Common myeloid progenitor, CD34-positive (primary cell): ENCODE data around the gene DOK3.
A peak's percentile ranks its signal among the peaks of the same experiment; 100 is the strongest.

Experiments
- CTCF ChIA-PET: fragments of 350-600 bp; sonication (Branson Sonifier 250); formaldehyde crosslinking; loops from one replicate; lab custom pipeline; 2021; ENCODE audit warnings: antibody characterized with exemption; lab: Charles Lee
- POLR2A ChIA-PET: fragments of 350-600 bp; sonication (Branson Sonifier 250); formaldehyde crosslinking; loops from one replicate; lab custom pipeline; 2021; ENCODE audit warnings: antibody characterized with exemption; lab: Charles Lee
- DNase-seq, 3 donors: peaks; one replicate each; pipeline versions ENCODE4 v3.0.0 to v3.0.0-alpha.2; 2013
- H3K27ac ChIP-seq, 2 experiments: 1 replicate in 1 of 2; 2 replicates in 1 of 2; pipeline ENCODE4 v1.7.0; 2013; ENCODE audit warnings: inconsistent platforms in 2 of 2, low read length in 2 of 2, mild to moderate bottlenecking in 2 of 2, low read depth in 1 of 2, moderate library complexity in 1 of 2; ENCODE audit not compliant: severe bottlenecking in 2 of 2, insufficient read depth in 1 of 2, poor library complexity in 1 of 2
- H3K27me3 ChIP-seq, 5 experiments: replicated peaks in 2 of 5; 1 replicate in 3 of 5; 2 replicates in 2 of 5; pipeline versions ENCODE4 v1.6.1 to v1.7.0; 2013; ENCODE audit warnings: low read length in 4 of 5, mild to moderate bottlenecking in 2 of 5, moderate library complexity in 2 of 5, inconsistent platforms in 1 of 5; ENCODE audit not compliant: insufficient read depth in 5 of 5, control insufficient read depth in 4 of 5
- H3K36me3 ChIP-seq, 4 experiments: 1 replicate in 2 of 4; 2 replicates in 2 of 4; pipeline versions ENCODE4 v1.6.1 to v1.7.0; 2013; ENCODE audit warnings: low read length in 3 of 4, control low read depth in 1 of 4, mild to moderate bottlenecking in 1 of 4; ENCODE audit not compliant: control insufficient read depth in 4 of 4, insufficient read depth in 4 of 4
- H3K4me1 ChIP-seq, 4 experiments: 1 replicate in 3 of 4; 2 replicates in 1 of 4; pipeline versions ENCODE4 v1.6.1 to v1.7.1; 2013; ENCODE audit warnings: low read length in 3 of 4, mild to moderate bottlenecking in 3 of 4, control low read depth in 1 of 4, inconsistent platforms in 1 of 4, moderate library complexity in 1 of 4; ENCODE audit not compliant: control insufficient read depth in 4 of 4, insufficient read depth in 4 of 4; ENCODE audit errors: control extremely low read depth in 1 of 4
- H3K4me3 ChIP-seq, 7 experiments: 1 replicate in 4 of 7; 2 replicates in 3 of 7; pipeline versions ENCODE4 v1.5.1 to v1.7.0; 2013; ENCODE audit warnings: mild to moderate bottlenecking in 7 of 7, low read length in 6 of 7, moderate library complexity in 6 of 7, inconsistent platforms in 2 of 7, low read depth in 2 of 7, control low read depth in 1 of 7; ENCODE audit not compliant: insufficient read depth in 4 of 7, control insufficient read depth in 1 of 7; ENCODE audit errors: extremely low read depth in 1 of 7
- H3K9me3 ChIP-seq, 5 experiments: 1 replicate in 4 of 5; 2 replicates in 1 of 5; pipeline versions ENCODE4 v1.6.1 to v1.7.1; 2013; ENCODE audit warnings: low read length in 4 of 5, mild to moderate bottlenecking in 2 of 5, inconsistent platforms in 1 of 5, low read depth in 1 of 5, moderate library complexity in 1 of 5; ENCODE audit not compliant: control insufficient read depth in 4 of 5, insufficient read depth in 2 of 5; ENCODE audit errors: control extremely low read depth in 1 of 5
- WGBS: methylation state at CpG from one replicate; pipeline ENCODE4 v1.1.5; 2013; ENCODE audit not compliant: insufficient coverage; 5-methylcytosine and 5-hydroxymethylcytosine counted together

Gene DOK3

GRCh38 chr5:177515580-177515979 lies 6.0 kb upstream of the DOK3 start:
- peak in 2 of 3 donors; percentile 18 to 26 for DNase-seq
- POLR2A ChIA-PET, result no interaction called here
- Histone ChIP-seq H3K36me3 (peaks cover 0 to 68% (median 55%) of the 10 kb centered on the region in 4 experiments), H3K9me3 (no peaks in the 10 kb centered on the region), H3K4me3 (peak overlapping the region in 6 of 7 experiments; percentile 83 to 99 (median 94)), H3K27ac (peak overlapping the region in 1 of 2 experiments; percentile 83), H3K4me1 (peaks cover 10 to 44% (median 36%) of the 10 kb centered on the region in 4 experiments), H3K27me3 (no peaks in the 10 kb centered on the region)
- CTCF ChIA-PET, result interaction anchor here (0.8 to 1.8 kb wide), 8 partner anchors 9 to 126 kb away, joined by 3 to 9 read pairs (median 4); no protein-coding TSS in a partner anchor
- 72% methylated on average over 6 of the region's 7 CpGs for WGBS

- ChIA-PET POLR2A (no interaction called here), CTCF (interaction anchor here (1.1 to 1.6 kb wide), 4 partner anchors 11 to 132 kb away, joined by 3 to 6 read pairs (median 3); no protein-coding TSS in a partner anchor)
- WGBS, result 95% methylated on average over 11 of the region's 11 CpGs
- Histone ChIP-seq H3K27ac (no peak overlapping the region), H3K4me3 (no peak overlapping the region), H3K9me3 (no peaks in the 10 kb centered on the region), H3K4me1 (peaks cover 10 to 47% (median 44%) of the 10 kb centered on the region in 4 experiments), H3K27me3 (no peaks in the 10 kb centered on the region), H3K36me3 (peaks cover 0 to 58% (median 50%) of the 10 kb centered on the region in 4 experiments)
- DNase-seq, result no peak
Measured at GRCh38 chr5:177514541-177514940, 4.9 kb upstream of the DOK3 start.

GRCh38 chr5:177513500-177513899 lies 3.9 kb upstream of the DOK3 start:
- Histone ChIP-seq H3K36me3 (peaks cover 0 to 53% (median 47%) of the 10 kb centered on the region in 4 experiments), H3K27ac (no peak overlapping the region), H3K9me3 (no peaks in the 10 kb centered on the region), H3K4me1 (peaks cover 10 to 54% (median 48%) of the 10 kb centered on the region in 4 experiments), H3K27me3 (no peaks in the 10 kb centered on the region), H3K4me3 (no peak overlapping the region)
- POLR2A ChIA-PET, result no interaction called here
- DNase-seq, result no peak
- CTCF ChIA-PET, result interaction anchor here (1.2 to 1.6 kb wide), 2 partner anchors 33 to 131 kb away, joined by 3 read pairs; no protein-coding TSS in a partner anchor
- over 99% methylated on average over 15 of the region's 15 CpGs for WGBS

GRCh38 chr5:177512736-177513380 lies 3.2 kb upstream of the DOK3 start:
- no peak for DNase-seq
- Histone ChIP-seq H3K4me3 (no peak overlapping the region), H3K27me3 (no peaks in the 10 kb centered on the region), H3K9me3 (no peaks in the 10 kb centered on the region), H3K27ac (no peak overlapping the region), H3K4me1 (peaks cover 10 to 60% (median 54%) of the 10 kb centered on the region in 4 experiments), H3K36me3 (peaks cover 0 to 53% (median 47%) of the 10 kb centered on the region in 4 experiments)
- ChIA-PET CTCF (no interaction called here), POLR2A (no interaction called here)
- WGBS, result 91% methylated on average over 12 of the region's 16 CpGs

- POLR2A ChIA-PET, result interaction anchor here (0.6 kb wide), 1 partner anchor 34 kb away, joined by 3 read pairs; no protein-coding TSS in a partner anchor
- no peak overlapping the region for H3K4me3 ChIP-seq
- H3K36me3 ChIP-seq, result peaks cover 0 to 58% (median 48%) of the 10 kb centered on the region in 4 experiments
Measured at GRCh38 chr5:177511796-177512675, 2.4 kb upstream of the DOK3 start.

GRCh38 chr5:177511181-177511580 lies 1.6 kb upstream of the DOK3 start:
- Histone ChIP-seq H3K4me3 (no peak overlapping the region), H3K4me1 (peaks cover 10 to 60% (median 58%) of the 10 kb centered on the region in 4 experiments), H3K27me3 (no peaks in the 10 kb centered on the region), H3K9me3 (no peaks in the 10 kb centered on the region), H3K27ac (peak overlapping the region; percentile 58 to 82), H3K36me3 (peaks cover 0 to 60% (median 50%) of the 10 kb centered on the region in 4 experiments)
- CTCF ChIA-PET, result interaction anchor here (1.2 to 12.3 kb wide), 5 partner anchors 10 to 141 kb away, joined by 3 to 206 read pairs (median 4); partner anchors contain the start of gene PDLIM7
- 88% methylated on average over 5 of the region's 5 CpGs for WGBS
- POLR2A ChIA-PET, result interaction anchor here (1.0 to 1.1 kb wide), 2 partner anchors 57 to 141 kb away, joined by 3 read pairs; no protein-coding TSS in a partner anchor
- peak in 2 of 3 donors; percentile 16 to 27 for DNase-seq

More at GRCh38 chr5:177511796-177512675, 2.4 kb upstream of the DOK3 start:
- no peak overlapping the region for H3K27ac ChIP-seq
- no peaks in the 10 kb centered on the region for H3K27me3 ChIP-seq
- no peak for DNase-seq
- WGBS, result 97% methylated on average over 29 of the region's 34 CpGs
- CTCF ChIA-PET, result interaction anchor here (1.8 to 12.3 kb wide), 2 partner anchors 9 to 18 kb away, joined by 4 to 206 read pairs; partner anchors contain the start of gene PDLIM7
- H3K4me1 ChIP-seq, result peaks cover 10 to 63% (median 59%) of the 10 kb centered on the region in 4 experiments
- H3K9me3 ChIP-seq, result no peaks in the 10 kb centered on the region
